ENCODE results near the gene STON2. TPM values are rescaled to one million over a fixed set of nuclear protein-coding genes. Genes with fewer than 3 reads are reported as not detected.
"Not testable (repeated sequence)": the region's sequence is repeated elsewhere in the genome, so short reads cannot be mapped to it uniquely, and the experiment has no call there.

Gene STON2
- 49.0 and 175 TPM in 2 replicates for total RNA-seq

- DNase-seq (ENCODE audit: low read depth in 2 of 2): peak in 1 of 2 donors; percentile 93
These were observed at the start of gene STON2 for GRCh38 chr14:81400202-81400678. Gene STON2, minus strand, starts transcription at chr14:81400324. Its CDS starts 1,942 bp downstream, at chr14:81398382.

- DNase-seq (ENCODE audit: low read depth in 2 of 2): no peak
These were observed 49.5 kb upstream of the STON2 start for GRCh38 chr14:81449576-81449975.

- DNase-seq (ENCODE audit: low read depth in 2 of 2): peak in 1 of 2 donors; percentile 90
These were observed 49.0 kb upstream of the STON2 start for GRCh38 chr14:81449114-81449513.

GRCh38 chr14:81447021-81447764 lies 47.1 kb upstream of the STON2 start:
- no peak for DNase-seq (ENCODE audit: low read depth in 2 of 2)

DNA sequence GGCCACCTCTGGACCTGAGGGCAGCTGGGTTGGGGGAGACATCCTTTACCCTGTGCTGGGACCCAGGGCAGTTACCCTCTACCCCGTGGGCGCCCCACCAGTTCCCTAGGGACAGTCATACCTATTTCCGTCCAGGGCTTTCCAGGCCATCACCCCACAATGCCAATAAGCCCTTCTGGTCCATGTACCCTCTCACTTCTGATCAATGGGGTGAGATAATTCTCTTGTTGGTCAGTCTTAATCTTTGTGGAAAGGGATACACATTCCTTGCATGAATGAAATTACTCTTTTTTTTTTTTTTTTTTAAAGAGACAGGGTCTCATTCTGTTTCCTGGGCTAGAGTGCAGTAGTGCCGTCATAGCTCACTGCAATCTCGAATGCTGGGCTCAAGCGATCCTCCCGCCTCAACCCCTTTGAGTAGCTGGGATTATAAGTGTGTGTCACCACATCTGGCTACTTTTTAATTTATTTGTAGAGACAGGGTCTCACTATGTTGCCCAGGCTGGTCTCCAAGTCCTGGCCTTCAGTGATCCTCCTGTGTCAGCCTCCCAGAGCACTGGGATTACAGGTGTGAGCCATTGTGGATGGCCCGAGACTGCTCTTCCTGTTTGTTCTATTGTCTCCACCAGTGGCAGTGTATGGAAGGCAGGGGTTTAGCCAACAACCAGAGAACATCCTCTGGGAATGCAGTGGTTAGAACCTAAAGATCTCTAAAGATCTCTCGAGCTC lies 46.3 kb upstream of the STON2 start:
- DNase-seq (ENCODE audit: low read depth in 2 of 2): no peak

GRCh38 chr14:81441626-81442134 lies 41.6 kb upstream of the STON2 start:
- DNase-seq (ENCODE audit: low read depth in 2 of 2): no peak

DNA sequence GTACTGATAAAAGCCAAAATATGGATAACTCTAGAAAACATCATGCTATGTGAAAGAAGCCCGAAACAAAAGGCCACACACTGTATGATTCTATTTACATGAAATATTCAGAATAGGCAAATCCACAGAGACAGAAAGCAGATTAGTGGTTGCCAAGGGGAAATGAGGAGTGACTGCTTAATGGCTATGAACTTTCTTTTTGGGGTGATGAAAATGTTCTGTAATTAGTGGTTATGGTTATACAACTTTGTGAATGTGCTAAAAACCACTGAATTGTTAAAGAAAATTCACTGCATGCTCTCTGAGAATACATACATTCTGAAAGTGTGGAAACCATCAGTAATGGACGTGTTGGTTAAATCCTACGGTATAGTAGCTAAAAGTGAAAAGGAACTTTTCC lies 39.9 kb upstream of the STON2 start:
- no peak for DNase-seq (ENCODE audit: low read depth in 2 of 2)

- DNase-seq (ENCODE audit: low read depth in 2 of 2): no peak
These were observed 37.1 kb upstream of the STON2 start for GRCh38 chr14:81437244-81437643.

GRCh38 chr14:81436296-81437138 lies 36.4 kb upstream of the STON2 start:
- peak; percentile 68 to 88 for DNase-seq (ENCODE audit: low read depth in 2 of 2)

- peak; percentile 41 to 75 for DNase-seq (ENCODE audit: low read depth in 2 of 2)
These were observed 35.5 kb upstream of the STON2 start for GRCh38 chr14:81435391-81436295.

GRCh38 chr14:81435048-81435390 lies 34.9 kb upstream of the STON2 start:
- DNase-seq (ENCODE audit: low read depth in 2 of 2): no peak

DNA sequence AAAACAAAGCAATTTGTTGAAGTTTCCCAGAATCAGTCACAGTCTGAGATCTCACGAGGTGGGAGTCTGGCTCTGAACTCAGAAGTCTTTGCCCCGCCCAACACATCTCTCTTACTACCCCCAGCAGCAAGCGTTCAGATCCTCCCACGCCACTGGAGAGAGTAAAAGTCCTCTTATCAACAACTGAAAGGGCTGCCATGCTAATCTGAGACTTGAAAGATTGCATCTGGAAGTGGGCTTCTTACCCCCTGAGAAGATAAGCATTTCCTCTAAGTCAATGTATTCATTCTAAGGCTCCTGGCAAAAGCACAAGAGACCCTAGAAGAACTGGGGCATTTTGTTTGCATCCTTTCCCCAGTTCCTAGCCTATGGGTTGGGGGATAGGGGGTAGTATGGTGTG lies 34.1 kb upstream of the STON2 start:
- DNase-seq (ENCODE audit: low read depth in 2 of 2): no peak

GRCh38 chr14:81433378-81433777 lies 33.3 kb upstream of the STON2 start:
- peak in 1 of 2 donors; percentile 15 for DNase-seq (ENCODE audit: low read depth in 2 of 2)

DNA sequence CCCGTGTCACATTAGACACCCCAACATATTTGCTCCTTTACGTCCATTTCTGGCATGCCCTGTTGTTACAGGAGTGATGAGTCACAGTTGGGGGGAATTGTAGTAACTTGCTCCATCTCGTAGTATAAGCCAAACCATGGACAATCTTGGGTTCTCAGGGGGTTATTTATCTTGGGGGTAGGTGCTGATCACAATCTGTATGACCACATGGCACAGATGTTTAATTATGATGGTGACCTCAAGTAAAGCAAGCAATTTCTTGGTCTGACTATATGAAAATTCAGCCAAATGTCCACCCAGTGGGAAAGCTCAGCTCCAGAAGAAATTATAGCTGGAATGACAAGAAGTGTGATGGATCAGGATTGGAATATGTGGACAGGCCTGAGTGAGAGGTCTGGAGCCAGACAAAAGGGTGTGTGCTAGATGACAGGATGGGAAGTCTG lies 32.1 kb upstream of the STON2 start:
- DNase-seq (ENCODE audit: low read depth in 2 of 2): no peak

DNA sequence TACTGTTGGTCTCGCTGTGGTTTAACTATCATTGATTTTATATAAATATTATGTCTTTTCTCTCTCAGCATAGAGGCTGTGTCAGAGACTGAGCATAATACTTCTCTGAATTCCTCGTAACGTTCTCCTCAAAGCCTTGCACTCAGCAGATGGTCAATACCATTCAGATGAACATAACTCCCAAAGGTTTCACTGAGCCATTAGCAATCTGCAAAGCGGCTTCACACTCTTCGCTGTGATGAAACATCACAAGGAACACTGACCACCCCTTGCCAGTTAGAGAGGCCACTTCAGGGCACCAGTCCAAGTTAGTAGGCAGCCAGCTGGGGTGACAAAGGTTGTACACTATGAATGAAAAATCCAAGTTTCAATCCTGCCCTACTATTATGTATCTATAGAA lies 30.1 kb upstream of the STON2 start:
- no peak for DNase-seq (ENCODE audit: low read depth in 2 of 2)

DNA sequence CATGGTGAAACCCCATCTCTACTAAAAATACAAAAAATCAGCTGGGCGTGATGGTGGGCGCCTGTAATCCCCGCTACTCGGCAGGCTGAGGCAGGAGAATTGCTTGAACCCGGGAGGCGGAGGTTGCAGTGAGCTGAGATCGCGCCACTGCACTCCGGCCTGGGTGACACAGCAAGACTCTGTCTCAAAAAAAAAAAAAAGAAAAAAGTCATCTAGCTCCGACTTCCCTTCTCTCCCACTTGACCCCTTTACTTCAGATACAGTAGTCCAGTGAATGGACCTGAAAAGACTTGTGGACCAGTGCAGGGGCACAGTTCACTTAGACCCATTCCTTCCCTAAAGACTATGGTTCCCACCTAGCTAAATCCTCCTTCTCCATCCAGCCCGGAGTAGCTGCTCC lies 29.6 kb upstream of the STON2 start:
- DNase-seq (ENCODE audit: low read depth in 2 of 2): not testable (repeated sequence)

- DNase-seq (ENCODE audit: low read depth in 2 of 2): no peak
These were observed 28.9 kb upstream of the STON2 start for GRCh38 chr14:81429028-81429427.

GRCh38 chr14:81427348-81428058 lies 27.4 kb upstream of the STON2 start:
- no peak for DNase-seq (ENCODE audit: low read depth in 2 of 2)

GRCh38 chr14:81423504-81423903 lies 23.4 kb upstream of the STON2 start:
- DNase-seq (ENCODE audit: low read depth in 2 of 2): no peak

Measured in lung microvascular endothelial cell (primary cell).